HAP-1 (cell line): ENCODE data around the gene ETS2.
"Not testable (repeated sequence)": the region's sequence is repeated elsewhere in the genome, so short reads cannot be mapped to it uniquely, and the experiment has no call there.

ENCODE experiments used
- DNase-seq, 2 experiments: peaks; one replicate each; pipeline ENCODE4 v3.0.0-alpha.2; 2016 to 2020; ENCODE audit warnings: low spot score in 2 of 2
- H3K27me3 ChIP-seq: fragments of 250-450 bp; sonication (Bioruptor Pico); 2 replicates; pipeline ENCODE4 v1.5.1; 2020; ENCODE audit warnings: low read depth, mild to moderate bottlenecking, moderate library complexity
- H3K36me3 ChIP-seq: fragments of 250-450 bp; sonication (Bioruptor Pico); replicated peaks from 2 replicates; pipeline ENCODE4 v1.5.1; 2020; ENCODE audit warnings: mild to moderate bottlenecking
- H3K4me1 ChIP-seq: fragments of 250-450 bp; sonication (Bioruptor Pico); 2 replicates; pipeline ENCODE4 v1.5.1; 2020; ENCODE audit warnings: mild to moderate bottlenecking
- H3K4me3 ChIP-seq: fragments of 250-450 bp; sonication (Bioruptor Pico); 2 replicates; pipeline ENCODE4 v1.5.1; 2020; ENCODE audit warnings: mild to moderate bottlenecking, moderate library complexity
- H3K9me3 ChIP-seq: fragments of 250-450 bp; sonication (Bioruptor Pico); 2 replicates; pipeline ENCODE4 v1.5.1; 2020; ENCODE audit warnings: mild to moderate bottlenecking, moderate library complexity
- in situ Hi-C: fragments of 300-500 bp; cut with MboI; formaldehyde crosslinking; loops from 3 replicates; pipeline ENCODE4 v1.14.3; 2020; ENCODE audit warnings: low sequenced_read_pairs, inconsistent platforms, mixed read lengths

The ETS2 gene

GRCh38 chr21:38833117-38833516 is 27.4 kb downstream of the ETS2 start:
- H3K4me3 ChIP-seq, result no peak overlapping the region
- no peaks in the 10 kb centered on the region for H3K9me3 ChIP-seq
- H3K27me3 ChIP-seq, result no peaks in the 10 kb centered on the region
- no peaks in the 10 kb centered on the region for H3K4me1 ChIP-seq
- in situ Hi-C loops, result no loop called here
- no peak for DNase-seq
- no peaks in the 10 kb centered on the region for H3K36me3 ChIP-seq

GRCh38 chr21:38834725-38835124 is 29.0 kb downstream of the ETS2 start:
- in situ Hi-C loops, result no loop called here
- DNase-seq, result no peak
- Histone ChIP-seq H3K27me3 (no peaks in the 10 kb centered on the region), H3K36me3 (no peaks in the 10 kb centered on the region), H3K4me3 (no peak overlapping the region), H3K9me3 (no peaks in the 10 kb centered on the region), H3K4me1 (no peaks in the 10 kb centered on the region)

GRCh38 chr21:38837806-38838461 is 32.2 kb downstream of the ETS2 start:
- no peak for DNase-seq
- H3K9me3 ChIP-seq, result no peaks in the 10 kb centered on the region
- no peak overlapping the region for H3K4me3 ChIP-seq
- in situ Hi-C loops, result no loop called here
- H3K4me1 ChIP-seq, result no peaks in the 10 kb centered on the region
- H3K36me3 ChIP-seq, result no peaks in the 10 kb centered on the region
- H3K27me3 ChIP-seq, result no peaks in the 10 kb centered on the region

- no peak for DNase-seq
- H3K4me1 ChIP-seq, result no peaks in the 10 kb centered on the region
- no peaks in the 10 kb centered on the region for H3K36me3 ChIP-seq
- in situ Hi-C loops, result no loop called here
- no peaks in the 10 kb centered on the region for H3K27me3 ChIP-seq
- no peak overlapping the region for H3K4me3 ChIP-seq
- no peaks in the 10 kb centered on the region for H3K9me3 ChIP-seq
These were observed 33.0 kb downstream of the ETS2 start for GRCh38 chr21:38838598-38839327.

- Histone ChIP-seq H3K4me1 (no peaks in the 10 kb centered on the region), H3K9me3 (no peaks in the 10 kb centered on the region), H3K4me3 (no peak overlapping the region), H3K36me3 (no peaks in the 10 kb centered on the region), H3K27me3 (no peaks in the 10 kb centered on the region)
- in situ Hi-C loops, result no loop called here
- DNase-seq, result no peak
These were observed 33.9 kb downstream of the ETS2 start for GRCh38 chr21:38839328-38840286.

GRCh38 chr21:38840456-38841300 is 34.9 kb downstream of the ETS2 start:
- Histone ChIP-seq H3K9me3 (no peaks in the 10 kb centered on the region), H3K36me3 (no peaks in the 10 kb centered on the region), H3K4me3 (no peak overlapping the region), H3K27me3 (no peaks in the 10 kb centered on the region), H3K4me1 (no peaks in the 10 kb centered on the region)
- DNase-seq, result no peak
- in situ Hi-C loops, result no loop called here

GRCh38 chr21:38841472-38841871 is 35.7 kb downstream of the ETS2 start:
- in situ Hi-C loops, result no loop called here
- no peaks in the 10 kb centered on the region for H3K9me3 ChIP-seq
- H3K27me3 ChIP-seq, result no peaks in the 10 kb centered on the region
- DNase-seq, result no peak
- no peaks in the 10 kb centered on the region for H3K4me1 ChIP-seq
- no peak overlapping the region for H3K4me3 ChIP-seq
- no peaks in the 10 kb centered on the region for H3K36me3 ChIP-seq

GRCh38 chr21:38842079-38842478 is 36.4 kb downstream of the ETS2 start:
- DNase-seq, result no peak
- Histone ChIP-seq H3K4me1 (no peaks in the 10 kb centered on the region), H3K4me3 (no peak overlapping the region), H3K27me3 (no peaks in the 10 kb centered on the region), H3K9me3 (no peaks in the 10 kb centered on the region), H3K36me3 (no peaks in the 10 kb centered on the region)
- in situ Hi-C loops, result no loop called here

GRCh38 chr21:38843379-38843778 is 37.6 kb downstream of the ETS2 start:
- Histone ChIP-seq H3K4me3 (no peak overlapping the region), H3K27me3 (no peaks in the 10 kb centered on the region), H3K4me1 (no peaks in the 10 kb centered on the region), H3K36me3 (no peaks in the 10 kb centered on the region), H3K9me3 (no peaks in the 10 kb centered on the region)
- in situ Hi-C loops, result no loop called here
- DNase-seq, result no peak

GRCh38 chr21:38843806-38844503 is 38.2 kb downstream of the ETS2 start:
- H3K4me3 ChIP-seq, result no peak overlapping the region
- no peaks in the 10 kb centered on the region for H3K36me3 ChIP-seq
- no peaks in the 10 kb centered on the region for H3K4me1 ChIP-seq
- DNase-seq, result no peak
- in situ Hi-C loops, result no loop called here
- H3K27me3 ChIP-seq, result no peaks in the 10 kb centered on the region
- no peaks in the 10 kb centered on the region for H3K9me3 ChIP-seq

- H3K9me3 ChIP-seq, in situ Hi-C loops, H3K4me1 ChIP-seq: not testable (repeated sequence)
These were observed 39.6 kb downstream of the ETS2 start for GRCh38 chr21:38845374-38845773.

GRCh38 chr21:38847556-38847955 is 41.8 kb downstream of the ETS2 start:
- no peak for DNase-seq
- Histone ChIP-seq H3K27me3 (no peaks in the 10 kb centered on the region), H3K36me3 (no peaks in the 10 kb centered on the region), H3K9me3 (no peaks in the 10 kb centered on the region), H3K4me1 (no peaks in the 10 kb centered on the region), H3K4me3 (no peak overlapping the region)
- in situ Hi-C loops, result no loop called here

More at GRCh38 chr21:38845374-38845773, 39.6 kb downstream of the ETS2 start:
- H3K36me3 ChIP-seq, H3K27me3 ChIP-seq, DNase-seq, H3K4me3 ChIP-seq: not testable (repeated sequence)

- in situ Hi-C loops, result no loop called here
- DNase-seq, result no peak
- no peaks in the 10 kb centered on the region for H3K9me3 ChIP-seq
These were observed 42.5 kb downstream of the ETS2 start for GRCh38 chr21:38848187-38848609.

More at GRCh38 chr21:38848187-38848609, 42.5 kb downstream of the ETS2 start:
- no peaks in the 10 kb centered on the region for H3K36me3 ChIP-seq
- H3K4me3 ChIP-seq, result no peak overlapping the region
- no peaks in the 10 kb centered on the region for H3K4me1 ChIP-seq
- H3K27me3 ChIP-seq, result no peaks in the 10 kb centered on the region
